GM18511 (cell line): ENCODE results near the gene REEP1.
"Not testable (repeated sequence)": the region's sequence is repeated elsewhere in the genome, so short reads cannot be mapped to it uniquely, and the experiment has no call there.

Source experiments
- ATAC-seq: cut with Tn5 transposase; IDR thresholded peaks from one replicate; pipeline ENCODE4 v1.9.1; 2021; ENCODE audit warnings: mild to moderate bottlenecking, moderate library complexity; ENCODE audit not compliant: unreplicated experiment

Gene REEP1

GRCh38 chr2:86202336-86202692, 135.1 kb downstream of the REEP1 start:
- no peak for ATAC-seq

GRCh38 chr2:86201671-86202335, 135.6 kb downstream of the REEP1 start:
- ATAC-seq, result no peak

- not testable (repeated sequence) for ATAC-seq
These were observed 136.9 kb downstream of the REEP1 start for GRCh38 chr2:86200564-86200963.

- no peak for ATAC-seq
These were observed 137.6 kb downstream of the REEP1 start for GRCh38 chr2:86199834-86200177.

- ATAC-seq, result no peak
These were observed 141.5 kb downstream of the REEP1 start for GRCh38 chr2:86195808-86196387.

GRCh38 chr2:86195055-86195807, 142.2 kb downstream of the REEP1 start, which contains the start of gene IMMT:
Gene IMMT, minus strand, starts transcription at chr2:86195462. Its CDS starts 80 bp downstream, at chr2:86195382.
- ATAC-seq, result peak; percentile 88

- no peak for ATAC-seq
These were observed 142.7 kb downstream of the REEP1 start for GRCh38 chr2:86194751-86195054.

- no peak for ATAC-seq
These were observed 143.4 kb downstream of the REEP1 start for GRCh38 chr2:86193901-86194567.

GRCh38 chr2:86189782-86190416, 147.5 kb downstream of the REEP1 start:
- ATAC-seq, result no peak

- peak; percentile 39 for ATAC-seq
These were observed 151.0 kb downstream of the REEP1 start for GRCh38 chr2:86186431-86186830.

- peak; percentile 54 for ATAC-seq
These were observed 151.8 kb downstream of the REEP1 start for GRCh38 chr2:86185517-86186212.

GRCh38 chr2:86176597-86176996, 160.8 kb downstream of the REEP1 start:
- no peak for ATAC-seq

- ATAC-seq, result no peak
These were observed 161.6 kb downstream of the REEP1 start for GRCh38 chr2:86175828-86176227.

GRCh38 chr2:86174445-86174844, 163.0 kb downstream of the REEP1 start:
- peak; percentile 46 for ATAC-seq

GRCh38 chr2:86172610-86173009, 164.8 kb downstream of the REEP1 start:
- ATAC-seq, result no peak

- no peak for ATAC-seq
These were observed 166.1 kb downstream of the REEP1 start for GRCh38 chr2:86171295-86171694.

GRCh38 chr2:86170449-86170848, 167.0 kb downstream of the REEP1 start:
- ATAC-seq, result no peak
